Natural killer cell (primary cell): ENCODE results near the gene ICE1. TPM values are rescaled to one million over a fixed set of nuclear protein-coding genes. Genes with fewer than 3 reads are reported as not detected.

Experiments
- ATAC-seq, 3 donors: fragments of 150-1000 bp in 2 of 3; fragments of 200-7000 bp in 1 of 3; cut with Tn5 transposase; 1 replicate in 1 of 3; 2 replicates in 2 of 3; pipeline ENCODE4 v1.10.0; 2021; ENCODE audit warnings: mild to moderate bottlenecking in 2 of 3, moderate library complexity in 2 of 3
- DNase-seq, 2 donors: peaks; one replicate each; pipeline versions ENCODE4 v3.0.0 to v3.0.0-alpha.2; 2013 to 2021; ENCODE audit warnings: mixed read lengths in 1 of 2
- H3K27ac ChIP-seq: one replicate; pipeline ENCODE4 v1.5.1; 2013; ENCODE audit warnings: mild to moderate bottlenecking, low read length
- H3K27me3 ChIP-seq: one replicate; pipeline ENCODE4 v1.6.1; 2013; ENCODE audit warnings: low read length; ENCODE audit not compliant: control insufficient read depth, insufficient read depth
- H3K36me3 ChIP-seq: one replicate; pipeline ENCODE4 v1.6.1; 2013; ENCODE audit warnings: low read length; ENCODE audit not compliant: control insufficient read depth, insufficient read depth
- H3K4me1 ChIP-seq: one replicate; pipeline ENCODE4 v1.6.1; 2013; ENCODE audit warnings: low read length; ENCODE audit not compliant: control insufficient read depth, insufficient read depth
- H3K4me3 ChIP-seq: one replicate; pipeline ENCODE4 v1.5.1; 2013; ENCODE audit warnings: low read length
- H3K9me3 ChIP-seq: one replicate; pipeline ENCODE4 v1.6.1; 2013; ENCODE audit warnings: low read length; ENCODE audit not compliant: control insufficient read depth, insufficient read depth
- H3K27ac Mint-ChIP-seq, 2 donors: one replicate each; pipeline ENCODE4 v1.8.0; 2022; ENCODE audit warnings: mild to moderate bottlenecking in 2 of 2, mixed read lengths in 2 of 2, moderate library complexity in 1 of 2
- H3K27me3 Mint-ChIP-seq, 2 donors: one replicate each; pipeline ENCODE4 v1.8.0; 2022; ENCODE audit warnings: low read depth in 2 of 2, mixed read lengths in 2 of 2
- H3K36me3 Mint-ChIP-seq: one replicate; pipeline ENCODE4 v1.8.0; 2022; ENCODE audit warnings: mixed read lengths
- H3K4me1 Mint-ChIP-seq, 2 donors: one replicate each; pipeline ENCODE4 v1.8.0; 2022; ENCODE audit warnings: mixed read lengths in 2 of 2
- H3K4me3 Mint-ChIP-seq: one replicate; pipeline ENCODE4 v1.8.0; 2022; ENCODE audit warnings: mild to moderate bottlenecking, moderate library complexity, mixed read lengths
- H3K9me3 Mint-ChIP-seq, 2 donors: one replicate each; pipeline ENCODE4 v1.8.0; 2022; ENCODE audit warnings: mixed read lengths in 2 of 2
- CTCF ChIP-seq: fragments of 200-600 bp; IDR thresholded peaks from one replicate; pipeline ENCODE4 v1.8.0; 2022; ENCODE audit warnings: antibody characterized with exemption
- WGBS: methylation state at CpG from one replicate; pipeline ENCODE4 v1.1.7; 2013; ENCODE audit warnings: missing lambda C conversion rate; ENCODE audit not compliant: insufficient coverage; 5-methylcytosine and 5-hydroxymethylcytosine counted together
- intact Hi-C: fragments of 100-400 bp; cut with micrococcal nuclease; formaldehyde crosslinking; loops from one replicate; pipeline ENCODE4 v1.14.2; 2022
- total RNA-seq, 4 donors: library from RNA; stranded (reverse); fragments of 120-200 nt in 1 of 4; gene quantifications; one replicate each; pipeline versions ENCODE4 v1.2.3 to v1.2.4, GENCODE V29; 2013 to 2022

Gene ICE1
- total RNA-seq, 3 donors from 2014 or later (not counting 1 experiment from before 2014, with no cell fraction given): 29.7 to 44.5 (median 36.6) TPM

GRCh38 chr5:5436203-5436760 is 13.8 kb downstream of the ICE1 start:
- Histone ChIP-seq H3K9me3 (no peaks in the 10 kb centered on the region), H3K36me3 (peaks cover 15% of the 10 kb centered on the region), H3K4me1 (no peaks in the 10 kb centered on the region), H3K27me3 (no peaks in the 10 kb centered on the region), H3K27ac (no peak overlapping the region), H3K4me3 (no peak overlapping the region)
- 85% methylated on average over 4 of the region's 4 CpGs for WGBS
- Mint-ChIP-seq H3K36me3 (no peaks in the 10 kb centered on the region), H3K27me3 (no peaks in the 10 kb centered on the region), H3K4me1 (peaks cover 19 to 28% of the 10 kb centered on the region in 2 donors), H3K4me3 (no peak overlapping the region), H3K9me3 (no peaks in the 10 kb centered on the region), H3K27ac (no peak overlapping the region)
- DNase-seq (no peak), ATAC-seq (no peak)
- TF ChIP-seq CTCF: no peak
- intact Hi-C loops: no loop called here

GRCh38 chr5:5437227-5438172 is 15.0 kb downstream of the ICE1 start:
- Mint-ChIP-seq H3K36me3 (no peaks in the 10 kb centered on the region), H3K4me1 (peaks cover 14 to 17% of the 10 kb centered on the region in 2 donors), H3K9me3 (no peaks in the 10 kb centered on the region), H3K27me3 (no peaks in the 10 kb centered on the region), H3K4me3 (no peak overlapping the region), H3K27ac (no peak overlapping the region)
- ATAC-seq: no peak
- H3K4me1 ChIP-seq: no peaks in the 10 kb centered on the region
- intact Hi-C loops: no loop called here
- DNase-seq: no peak
- H3K4me3 ChIP-seq: no peak overlapping the region
- no peak for TF ChIP-seq CTCF
- 90% methylated on average over 11 of the region's 11 CpGs for WGBS
- H3K27ac ChIP-seq: no peak overlapping the region
- H3K27me3 ChIP-seq: no peaks in the 10 kb centered on the region
- H3K36me3 ChIP-seq: peaks cover 27% of the 10 kb centered on the region
- H3K9me3 ChIP-seq: no peaks in the 10 kb centered on the region

GRCh38 chr5:5451863-5452262 is 29.4 kb downstream of the ICE1 start:
- 100% methylated on average over 1 of the region's 1 CpG for WGBS
- Mint-ChIP-seq H3K4me1 (no peaks in the 10 kb centered on the region), H3K36me3 (peaks cover 23% of the 10 kb centered on the region), H3K27me3 (no peaks in the 10 kb centered on the region), H3K9me3 (no peaks in the 10 kb centered on the region), H3K4me3 (no peak overlapping the region), H3K27ac (no peak overlapping the region)
- ATAC-seq (no peak), DNase-seq (no peak)
- Histone ChIP-seq H3K36me3 (peaks cover 75% of the 10 kb centered on the region), H3K27ac (no peak overlapping the region), H3K4me1 (no peaks in the 10 kb centered on the region), H3K4me3 (no peak overlapping the region), H3K9me3 (no peaks in the 10 kb centered on the region), H3K27me3 (no peaks in the 10 kb centered on the region)
- intact Hi-C loops: no loop called here
- no peak for TF ChIP-seq CTCF
